H4 (cell line): Measurements from ENCODE around the gene HOXB2. TPM values are rescaled to one million over a fixed set of nuclear protein-coding genes. Genes with fewer than 3 reads are reported as not detected.

Experiments used
- DNase-seq: peaks from one replicate; pipeline ENCODE4 v3.0.0-alpha.2; 2015; ENCODE audit warnings: low spot score
- total RNA-seq: library from RNA; depleted of rRNA; stranded (reverse); fragments of >200 nt; shearing (Covaris generic); gene quantifications from 2 replicates; pipeline ENCODE4 v1.2.3, GENCODE V29; 2014

HOXB2 gene
- total RNA-seq, 1 experiment from 2014 or later: 5.3 TPM

DNA sequence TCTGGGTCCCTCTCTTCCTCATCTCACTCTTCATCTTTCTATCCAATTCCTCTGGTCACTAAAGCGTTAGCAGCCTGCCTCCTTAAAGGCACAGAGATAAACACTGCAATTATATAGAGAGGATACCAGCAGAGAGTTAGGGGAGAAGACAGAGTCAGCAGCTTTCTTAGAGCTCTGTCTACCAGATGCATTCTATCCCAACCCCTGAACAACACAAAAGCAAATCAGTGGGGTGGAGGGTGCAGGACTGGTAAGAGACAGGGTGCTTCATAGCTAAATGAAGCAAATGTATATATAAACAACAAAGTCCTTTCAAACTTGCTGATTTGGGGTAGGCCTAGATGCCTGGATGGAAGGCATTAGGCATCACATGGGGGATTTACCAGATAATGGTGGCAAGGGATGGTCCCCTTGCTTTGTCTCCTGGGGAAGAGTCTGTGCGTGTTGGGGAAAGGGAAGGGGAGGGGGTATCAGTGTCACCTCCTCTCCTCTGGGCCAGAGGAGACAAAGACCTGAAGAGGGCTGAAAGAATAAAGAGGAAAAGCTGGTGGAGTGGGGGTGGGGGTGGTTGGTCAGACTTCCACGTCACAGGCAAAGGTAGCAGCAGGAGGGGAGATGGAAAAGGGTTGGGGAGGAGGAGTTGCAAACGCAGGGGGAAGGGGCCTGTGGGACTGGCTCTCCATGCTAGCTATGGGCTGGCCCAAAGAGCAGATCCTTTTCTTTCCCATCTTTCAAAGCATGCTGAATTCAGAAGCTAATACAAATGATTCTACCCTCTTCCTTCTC lies 21.2 kb upstream of the HOXB2 start:
- DNase-seq: no peak

- DNase-seq: no peak
These were observed 20.2 kb upstream of the HOXB2 start for GRCh38 chr17:48565022-48565554.

GRCh38 chr17:48564188-48565021 lies 19.5 kb upstream of the HOXB2 start:
- no peak for DNase-seq

DNA sequence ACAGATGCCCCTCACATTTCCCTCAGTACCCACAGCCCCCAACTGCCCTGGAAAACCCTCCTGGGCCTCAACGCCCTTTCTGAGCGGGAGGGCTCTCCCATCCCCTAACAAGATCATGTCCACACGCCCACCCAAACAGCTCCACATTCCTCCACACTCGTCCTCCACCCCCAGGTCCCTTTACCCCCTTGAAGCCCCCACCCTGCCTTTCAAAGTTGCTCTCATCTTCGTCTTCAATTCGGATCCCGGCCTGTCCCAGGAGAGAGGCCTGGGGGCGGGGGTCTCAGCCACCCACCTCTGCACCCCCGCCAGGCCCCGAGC lies 18.9 kb upstream of the HOXB2 start:
- no peak for DNase-seq

DNA sequence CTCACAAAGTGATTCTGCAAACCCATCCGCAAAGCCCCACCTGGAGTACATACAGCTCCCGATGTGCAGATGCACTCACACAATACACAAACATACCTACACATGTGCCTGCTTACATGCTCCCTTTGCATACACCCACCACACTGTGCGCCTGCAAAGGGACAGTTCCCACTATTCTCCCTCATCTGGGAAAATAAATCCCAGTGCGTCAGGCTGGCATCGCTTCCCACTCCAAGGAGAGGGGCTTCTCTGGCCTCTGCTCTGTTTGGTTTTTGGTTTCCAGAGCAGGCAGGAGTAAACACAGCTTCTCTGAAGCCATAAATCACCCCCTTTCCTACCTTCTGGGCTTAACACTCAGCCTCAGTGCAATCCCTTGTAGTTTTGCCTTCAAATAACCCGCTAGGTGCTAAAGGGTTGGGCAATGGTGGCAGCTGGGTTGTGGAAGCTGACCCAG lies 18.5 kb upstream of the HOXB2 start:
- DNase-seq: no peak

DNA sequence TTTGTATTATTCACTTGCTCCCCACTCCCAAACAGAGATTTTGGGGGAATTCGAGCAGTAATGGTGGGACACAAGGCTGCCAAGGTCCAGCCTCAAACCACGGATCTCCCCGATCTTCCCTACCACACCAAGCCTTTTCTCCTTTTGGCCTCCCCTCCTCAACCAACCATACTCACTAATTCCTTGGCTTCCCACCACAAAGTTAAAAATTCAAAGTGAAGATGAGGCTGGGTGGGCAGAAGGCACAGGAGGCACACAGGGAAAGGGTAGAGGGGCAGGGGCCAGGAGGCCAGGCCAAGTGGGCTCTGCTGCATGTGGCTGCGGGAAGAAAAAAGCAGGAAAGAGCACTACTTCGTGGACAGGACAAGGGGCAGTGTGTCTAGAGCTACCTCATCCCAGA lies 18.0 kb upstream of the HOXB2 start:
- DNase-seq: no peak

DNA sequence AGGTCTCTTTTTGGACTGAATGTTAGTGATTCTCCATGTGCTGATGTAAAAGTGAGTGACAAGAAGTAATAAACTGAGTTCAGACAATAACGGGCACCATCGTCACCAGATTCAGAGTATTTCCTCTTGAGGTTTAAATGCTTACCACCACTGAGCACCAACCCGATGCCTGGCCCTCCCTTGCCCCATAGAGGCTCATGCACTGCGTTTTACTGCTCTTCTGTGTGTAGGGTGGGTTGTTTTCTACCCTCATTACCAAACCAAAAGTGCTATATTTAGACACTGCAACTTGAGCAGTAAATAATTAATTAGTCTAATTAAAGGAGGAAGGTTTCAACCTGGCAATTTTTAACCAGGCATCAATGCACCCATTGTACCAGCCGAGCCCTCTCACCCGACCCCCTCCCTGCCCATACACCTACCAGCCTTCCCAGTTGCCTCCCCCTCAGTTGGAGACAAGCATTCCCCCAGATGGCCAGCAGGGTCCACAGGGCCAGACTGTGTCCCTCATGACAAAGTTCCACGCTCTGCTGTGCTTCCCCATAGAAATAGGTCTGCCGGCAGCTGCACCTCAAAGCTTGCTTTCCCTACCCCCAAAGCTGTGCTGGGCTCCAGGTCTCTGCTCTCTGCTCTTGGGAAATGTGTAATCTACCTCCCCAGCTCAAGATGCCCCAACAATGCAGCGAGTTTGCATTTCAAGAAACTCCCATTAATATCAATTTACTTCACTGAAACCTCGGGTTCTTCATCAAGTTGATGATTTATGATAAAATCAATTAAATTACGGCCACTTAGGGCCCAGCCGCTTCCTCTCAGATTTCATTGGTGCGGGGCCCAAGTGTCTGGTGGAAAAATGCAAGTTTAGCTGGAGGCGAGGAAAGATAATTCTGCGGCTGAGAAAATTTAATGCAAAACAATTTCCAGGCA lies 17.2 kb upstream of the HOXB2 start:
- DNase-seq: no peak

DNA sequence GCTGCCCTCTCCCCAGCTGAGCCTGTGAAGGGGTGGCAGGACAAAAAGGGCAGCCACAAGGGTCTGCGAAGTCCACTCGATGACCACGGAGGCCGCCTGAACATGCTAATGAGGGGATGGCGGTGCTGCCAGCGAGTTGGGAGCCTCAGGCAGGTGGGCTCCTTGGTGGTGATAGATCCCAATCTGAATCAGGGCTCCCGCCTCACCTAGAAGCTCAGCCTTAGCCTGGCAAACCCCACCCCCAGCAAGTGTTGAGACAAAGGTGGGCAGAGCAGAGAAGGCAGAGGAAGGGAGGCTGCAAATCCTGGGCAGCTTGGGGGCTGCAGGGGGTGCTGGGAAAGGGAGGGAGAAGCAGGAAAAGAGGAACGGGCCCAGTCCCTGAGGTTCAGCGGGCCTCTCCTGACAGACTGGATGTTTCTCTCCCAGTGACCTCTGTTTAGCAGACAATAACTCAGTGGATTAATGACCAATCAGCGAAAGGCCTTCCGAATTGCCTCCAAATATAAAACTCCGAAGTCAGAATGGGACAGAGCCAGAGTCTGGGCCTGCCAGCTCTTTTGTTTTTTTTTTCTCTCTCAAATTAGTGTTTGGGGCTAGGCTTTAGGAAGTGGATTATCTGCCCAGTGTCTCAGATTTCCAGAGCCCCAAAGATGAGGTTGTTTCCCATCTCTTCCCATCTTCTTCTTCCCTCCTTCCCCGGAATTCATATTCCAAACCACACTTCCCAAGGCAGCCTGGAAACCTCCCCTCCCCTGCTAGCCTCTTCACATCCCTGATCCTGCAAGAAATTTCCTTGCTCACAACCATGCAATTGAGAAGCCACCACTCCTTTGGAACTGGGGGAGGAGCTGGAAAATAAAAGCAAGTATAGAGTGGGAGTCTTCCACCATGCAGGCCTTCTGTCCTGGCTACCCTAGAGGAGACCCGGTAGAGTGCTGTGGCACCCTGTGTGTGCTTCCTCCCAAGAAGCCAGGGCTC lies 15.2 kb upstream of the HOXB2 start:
- no peak for DNase-seq

- DNase-seq: no peak
These were observed 14.4 kb upstream of the HOXB2 start for GRCh38 chr17:48559122-48559839.

DNA sequence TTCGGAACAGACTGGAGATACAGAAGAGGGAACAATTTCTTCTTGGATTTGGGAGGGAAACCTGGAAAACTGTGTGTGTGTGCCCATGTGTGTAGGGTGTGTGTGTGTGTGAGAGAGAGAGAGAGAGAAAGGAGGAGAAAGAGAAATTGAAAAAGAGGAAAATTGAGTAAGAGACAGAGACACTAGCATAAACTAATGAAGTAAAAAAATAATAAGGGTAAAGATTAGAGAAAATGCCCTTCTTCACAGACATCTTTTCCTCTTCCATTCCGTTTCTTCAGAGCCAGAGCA lies 13.9 kb upstream of the HOXB2 start:
- no peak for DNase-seq

GRCh38 chr17:48558057-48558830 lies 13.3 kb upstream of the HOXB2 start:
- no peak for DNase-seq

DNA sequence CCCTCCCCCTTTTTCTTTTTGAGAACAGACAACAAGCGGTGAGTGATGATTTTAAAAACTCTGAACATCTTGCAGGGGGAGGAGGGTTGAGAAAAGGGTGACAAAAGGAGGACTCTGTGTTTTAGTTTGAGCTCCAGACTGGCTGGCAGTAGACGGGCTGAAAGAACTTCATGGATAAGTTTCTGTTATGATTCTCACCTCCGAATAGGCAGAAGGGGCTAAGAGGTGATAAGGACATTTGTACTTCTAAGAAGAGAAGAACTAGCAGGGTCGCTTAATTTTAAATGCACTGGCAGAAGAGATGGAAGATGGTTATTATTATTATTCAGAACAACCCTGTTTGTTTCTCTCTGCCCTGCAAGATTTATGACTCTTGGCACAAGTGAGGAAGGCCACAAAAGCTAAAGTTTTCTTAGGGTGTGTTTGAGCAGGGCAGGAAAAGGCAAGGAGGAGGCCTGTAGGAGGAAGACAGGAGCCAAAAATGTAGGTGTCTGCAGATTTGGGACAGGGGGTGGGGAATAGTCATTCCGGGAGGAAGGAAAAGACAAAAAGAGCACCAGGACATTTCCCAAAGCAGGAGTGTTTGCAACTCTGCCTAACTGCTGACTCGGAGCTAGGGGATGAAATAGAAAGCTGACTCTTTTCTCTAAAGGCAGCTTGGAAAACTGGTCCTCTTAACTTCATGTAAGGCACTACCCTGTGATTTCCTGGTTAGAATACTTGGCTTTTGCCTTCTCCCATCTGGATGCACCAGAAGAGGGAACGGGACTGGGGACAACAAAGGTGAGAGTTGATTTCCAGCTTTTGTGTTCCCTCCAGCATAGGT lies 11.9 kb upstream of the HOXB2 start:
- no peak for DNase-seq

DNA sequence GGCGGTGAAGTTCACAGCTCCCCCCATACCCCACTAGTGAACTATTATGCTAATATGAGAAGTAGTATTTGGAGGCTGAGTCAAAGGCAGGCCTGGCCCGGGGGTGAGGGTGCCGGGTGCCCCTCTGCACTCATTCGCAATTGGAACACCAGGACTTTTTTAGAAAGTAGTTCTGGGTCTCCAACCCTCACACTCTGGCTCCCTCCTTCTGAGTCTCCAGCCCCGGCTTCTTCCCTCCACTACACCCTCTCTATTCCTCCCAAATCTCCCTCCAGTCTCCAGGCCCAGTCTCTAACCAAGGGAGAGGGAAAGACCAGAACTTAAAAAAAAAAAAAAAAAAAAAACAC lies 11.3 kb upstream of the HOXB2 start:
- DNase-seq: no peak

- peak; percentile 93 for DNase-seq
These were observed 10.6 kb upstream of the HOXB2 start for GRCh38 chr17:48555258-48556228.

- DNase-seq: no peak
These were observed 9.7 kb upstream of the HOXB2 start for GRCh38 chr17:48554412-48555257.

DNA sequence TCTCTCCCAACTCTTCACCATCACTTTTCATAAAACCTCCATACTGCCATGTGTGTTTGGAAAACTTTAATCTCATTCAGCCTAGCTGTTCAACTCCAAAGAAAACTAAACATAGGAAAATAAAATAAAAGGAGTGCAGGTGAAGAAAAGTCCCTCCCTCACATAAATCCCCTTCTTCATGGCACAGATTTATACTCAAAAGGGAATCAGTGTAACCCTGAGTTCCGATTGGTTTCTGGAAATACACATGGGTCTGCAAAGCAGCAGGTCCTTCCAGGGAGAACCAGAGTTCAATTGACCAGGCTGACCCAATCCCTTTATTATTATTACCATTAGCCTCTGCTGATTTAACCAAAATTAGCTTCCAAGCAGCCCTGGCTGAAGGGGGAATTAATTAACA lies 8.9 kb upstream of the HOXB2 start:
- no peak for DNase-seq

GRCh38 chr17:48553190-48553547 lies 8.3 kb upstream of the HOXB2 start:
- DNase-seq: no peak
